GM19193 (cell line): Measurements from ENCODE around the gene PPIL3.

Experiments
- POLR2A ChIP-seq: IDR thresholded peaks from 4 replicates; pipeline ENCODE4 v1.6.1; 2011; ENCODE audit not compliant: insufficient read depth, insufficient read length; ENCODE audit errors: extremely low read depth

Gene PPIL3

GRCh38 chr2:200864176-200865034, 24.5 kb downstream of the PPIL3 start, which contains the start of gene CLK1:
Gene CLK1 (minus strand): TSS chr2:200864658. CDS start chr2:200861862, 2,796 bp downstream.
- peak; percentile 99 for TF ChIP-seq POLR2A

GRCh38 chr2:200863782-200864175, 25.1 kb downstream of the PPIL3 start:
- TF ChIP-seq POLR2A: no peak

GRCh38 chr2:200862532-200863000, 26.3 kb downstream of the PPIL3 start:
- no peak for TF ChIP-seq POLR2A

- no peak for TF ChIP-seq POLR2A
Measured at GRCh38 chr2:200861617-200862155, 27.2 kb downstream of the PPIL3 start.

GRCh38 chr2:200860092-200860795, 28.6 kb downstream of the PPIL3 start:
- no peak for TF ChIP-seq POLR2A

- TF ChIP-seq POLR2A: no peak
Measured at GRCh38 chr2:200856806-200857205, 32.1 kb downstream of the PPIL3 start.

- TF ChIP-seq POLR2A: no peak
Measured at GRCh38 chr2:200852605-200853004, 36.3 kb downstream of the PPIL3 start.

GRCh38 chr2:200851398-200852248, 37.3 kb downstream of the PPIL3 start:
- no peak for TF ChIP-seq POLR2A

GRCh38 chr2:200850512-200851256, 38.2 kb downstream of the PPIL3 start:
- peak; percentile 35 for TF ChIP-seq POLR2A

GRCh38 chr2:200847939-200848338, 40.9 kb downstream of the PPIL3 start:
- no peak for TF ChIP-seq POLR2A

- TF ChIP-seq POLR2A: no peak
Measured at GRCh38 chr2:200847269-200847668, 41.6 kb downstream of the PPIL3 start.

GRCh38 chr2:200845669-200846325, 43.1 kb downstream of the PPIL3 start:
- no peak for TF ChIP-seq POLR2A

GRCh38 chr2:200845194-200845593, 43.7 kb downstream of the PPIL3 start:
- no peak for TF ChIP-seq POLR2A
